ENCODE measurements around the gene ATP5F1C. TPM values are rescaled to one million over a fixed set of nuclear protein-coding genes. Genes with fewer than 3 reads are reported as not detected.

The ATP5F1C gene
- total RNA-seq, 1 experiment from 2014 or later: 284 TPM

DNA sequence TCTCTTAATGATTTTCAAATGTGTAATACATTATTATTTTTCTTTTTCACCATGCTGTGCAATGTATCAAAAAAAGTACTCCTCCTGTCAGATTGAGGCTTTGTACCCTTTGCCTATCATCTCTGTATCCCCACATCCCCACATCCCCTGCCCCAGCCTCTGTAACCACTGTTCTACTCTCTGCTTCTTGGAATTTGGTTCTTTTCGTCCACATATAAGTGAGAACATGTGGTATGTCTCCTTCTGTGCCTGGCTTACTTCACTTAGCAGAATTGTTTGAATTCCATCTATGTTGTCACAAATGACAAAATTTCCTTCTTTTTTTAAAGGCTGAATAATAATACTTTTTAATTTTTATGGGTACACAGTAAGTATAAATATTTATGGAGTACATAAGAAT, 44.1 kb downstream of the ATP5F1C start:
- H2AFZ ChIP-seq: no peak overlapping the region
- no peaks in the 10 kb centered on the region for H3K36me3 ChIP-seq (ENCODE audit: low read depth)
- H3K4me1 ChIP-seq (replicated peaks; ENCODE audit: insufficient read depth): no peaks in the 10 kb centered on the region
- H3K27ac ChIP-seq: no peak overlapping the region
- no peaks in the 10 kb centered on the region for H3K9me3 ChIP-seq (ENCODE audit: insufficient read depth, low read depth)
- BruUV-seq (replicated peaks): no TSS peak
- no peak overlapping the region for H3K4me2 ChIP-seq
- no peaks in the 10 kb centered on the region for H3K9me2 ChIP-seq (ENCODE audit: insufficient read depth)
- ChIA-PET POLR2A (ENCODE audit: unreplicated experiment) (no interaction called here), CTCF (no interaction called here)
- no peak overlapping the region for H3K4me3 ChIP-seq
- no peaks in the 10 kb centered on the region for H3K79me2 ChIP-seq (ENCODE audit: low read depth)
- no peaks in the 10 kb centered on the region for H3F3A ChIP-seq (ENCODE audit: insufficient read depth, low read depth)
- no peaks in the 10 kb centered on the region for H4K20me1 ChIP-seq (ENCODE audit: insufficient read depth)
- TF ChIP-seq CTCF (conservative IDR thresholded peaks at IDR 0.05) (no peak), EZH2 (IDR thresholded peaks at IDR 0.05; ENCODE audit: low read depth) (no peak)
- no peak for DNase-seq
- intact Hi-C loops (cut with micrococcal nuclease; ENCODE audit: unreplicated experiment): no loop called here
- H3K27me3 ChIP-seq (ENCODE audit: insufficient read depth, low read depth): no peaks in the 10 kb centered on the region

GRCh38 chr10:7833210-7833609, 45.2 kb downstream of the ATP5F1C start:
- no peaks in the 10 kb centered on the region for H3K27me3 ChIP-seq (ENCODE audit: insufficient read depth, low read depth)
- ChIA-PET POLR2A (ENCODE audit: unreplicated experiment) (no interaction called here), CTCF (no interaction called here)
- H3K9me2 ChIP-seq (ENCODE audit: insufficient read depth): no peaks in the 10 kb centered on the region
- intact Hi-C loops (cut with micrococcal nuclease; ENCODE audit: unreplicated experiment): no loop called here
- no peaks in the 10 kb centered on the region for H3F3A ChIP-seq (ENCODE audit: insufficient read depth, low read depth)
- no peaks in the 10 kb centered on the region for H4K20me1 ChIP-seq (ENCODE audit: insufficient read depth)
- no peak overlapping the region for H3K4me3 ChIP-seq
- no TSS peak for BruUV-seq (replicated peaks)
- H3K79me2 ChIP-seq (ENCODE audit: low read depth): no peaks in the 10 kb centered on the region
- TF ChIP-seq EZH2 (IDR thresholded peaks at IDR 0.05; ENCODE audit: low read depth) (no peak), CTCF (conservative IDR thresholded peaks at IDR 0.05) (no peak)
- no peaks in the 10 kb centered on the region for H3K36me3 ChIP-seq (ENCODE audit: low read depth)
- no peak for DNase-seq
- no peaks in the 10 kb centered on the region for H3K4me1 ChIP-seq (replicated peaks; ENCODE audit: insufficient read depth)
- H3K27ac ChIP-seq: no peak overlapping the region
- no peaks in the 10 kb centered on the region for H3K9me3 ChIP-seq (ENCODE audit: insufficient read depth, low read depth)
- H3K4me2 ChIP-seq: no peak overlapping the region
- H2AFZ ChIP-seq: no peak overlapping the region

- Histone ChIP-seq H3K27me3 (ENCODE audit: insufficient read depth, low read depth) (no peaks in the 10 kb centered on the region), H3K4me2 (no peak overlapping the region), H4K20me1 (ENCODE audit: insufficient read depth) (no peaks in the 10 kb centered on the region), H3F3A (ENCODE audit: insufficient read depth, low read depth) (no peaks in the 10 kb centered on the region), H3K79me2 (ENCODE audit: low read depth) (no peaks in the 10 kb centered on the region), H2AFZ (no peak overlapping the region), H3K9me3 (ENCODE audit: insufficient read depth, low read depth) (no peaks in the 10 kb centered on the region), H3K27ac (no peak overlapping the region), H3K4me1 (replicated peaks; ENCODE audit: insufficient read depth) (no peaks in the 10 kb centered on the region), H3K36me3 (ENCODE audit: low read depth) (no peaks in the 10 kb centered on the region), H3K9me2 (ENCODE audit: insufficient read depth) (no peaks in the 10 kb centered on the region), H3K4me3 (no peak overlapping the region)
- DNase-seq: no peak
- BruUV-seq (replicated peaks): no TSS peak
- ChIA-PET POLR2A (ENCODE audit: unreplicated experiment) (no interaction called here), CTCF (no interaction called here)
- TF ChIP-seq CTCF (conservative IDR thresholded peaks at IDR 0.05): no peak
- TF ChIP-seq EZH2 (IDR thresholded peaks at IDR 0.05; ENCODE audit: low read depth): no peak
- intact Hi-C loops (cut with micrococcal nuclease; ENCODE audit: unreplicated experiment): no loop called here
Measured at GRCh38 chr10:7834262-7834661, 46.3 kb downstream of the ATP5F1C start.
